Hypothalamus (tissue), 51 donors: ENCODE results near the gene CPAMD8.
"Not testable (repeated sequence)": the region's sequence is repeated elsewhere in the genome, so short reads cannot be mapped to it uniquely, and the experiment has no call there.

Experiments
- DNase-seq, 51 donors: peaks; one replicate each; lab custom pipeline; 2025; lab: John Stamatoyannopoulos, UW

The CPAMD8 gene

GRCh38 chr19:16951529-16951928 lies 75.1 kb downstream of the CPAMD8 start:
- DNase-seq = no peak

GRCh38 chr19:16949496-16950023 lies 77.0 kb downstream of the CPAMD8 start:
- DNase-seq = no peak

GRCh38 chr19:16946951-16947940 lies 79.4 kb downstream of the CPAMD8 start:
- no peak for DNase-seq

GRCh38 chr19:16945762-16946465 lies 80.7 kb downstream of the CPAMD8 start:
- no peak for DNase-seq

- no peak for DNase-seq
Observed at GRCh38 chr19:16945364-16945714, 81.3 kb downstream of the CPAMD8 start.

- DNase-seq = peak in 17 of 51 donors; percentile 1 to 60 (median 15)
Observed at GRCh38 chr19:16944626-16945363, 81.8 kb downstream of the CPAMD8 start.

GRCh38 chr19:16943942-16944625 lies 82.5 kb downstream of the CPAMD8 start:
- no peak for DNase-seq

- DNase-seq = not testable (repeated sequence)
Observed at GRCh38 chr19:16943090-16943489, 83.5 kb downstream of the CPAMD8 start.

GRCh38 chr19:16942583-16942982 lies 84.0 kb downstream of the CPAMD8 start:
- DNase-seq = no peak

GRCh38 chr19:16940626-16941025 lies 86.0 kb downstream of the CPAMD8 start:
- no peak for DNase-seq

GRCh38 chr19:16940063-16940462 lies 86.5 kb downstream of the CPAMD8 start:
- not testable (repeated sequence) for DNase-seq

- DNase-seq = no peak
Observed at GRCh38 chr19:16938211-16938610, 88.4 kb downstream of the CPAMD8 start.

- DNase-seq = not testable (repeated sequence)
Observed at GRCh38 chr19:16937796-16938195, 88.8 kb downstream of the CPAMD8 start.

- no peak for DNase-seq
Observed at GRCh38 chr19:16936901-16937300, 89.7 kb downstream of the CPAMD8 start.

- DNase-seq = no peak
Observed at GRCh38 chr19:16934489-16934888, 92.1 kb downstream of the CPAMD8 start.

- no peak for DNase-seq
Observed at GRCh38 chr19:16931306-16931705, 95.3 kb downstream of the CPAMD8 start.

- DNase-seq = no peak
Observed at GRCh38 chr19:16930753-16931152, 95.9 kb downstream of the CPAMD8 start.

- DNase-seq = no peak
Observed at GRCh38 chr19:16928916-16929315, 97.7 kb downstream of the CPAMD8 start.

GRCh38 chr19:16928351-16928750 lies 98.3 kb downstream of the CPAMD8 start:
- no peak for DNase-seq

GRCh38 chr19:16927883-16928282 lies 98.7 kb downstream of the CPAMD8 start:
- DNase-seq = no peak
